Brain microvascular endothelial cell (primary cell): ENCODE results near the gene KRTAP4-16.

ENCODE experiments used
- DNase-seq: peaks from one replicate; pipeline ENCODE4 v3.0.0-alpha.2; 2020
- H3K27ac ChIP-seq: fragments of 250-450 bp; sonication (Bioruptor Pico); 2 replicates; pipeline ENCODE4 v1.5.1; 2020; ENCODE audit warnings: mild to moderate bottlenecking, moderate library complexity
- H3K27me3 ChIP-seq: fragments of 250-450 bp; sonication (Bioruptor Pico); replicated peaks from 2 replicates; pipeline ENCODE4 v1.5.1; 2020; ENCODE audit warnings: mild to moderate bottlenecking
- H3K36me3 ChIP-seq: fragments of 250-450 bp; sonication (Bioruptor Pico); replicated peaks from 2 replicates; pipeline ENCODE4 v1.5.1; 2020; ENCODE audit warnings: mild to moderate bottlenecking
- H3K4me3 ChIP-seq: 2 replicates; pipeline ENCODE4 v1.5.1; 2011; ENCODE audit warnings: low read depth, mild to moderate bottlenecking, control low read depth, low read length, moderate library complexity
- in situ Hi-C: cut with HindIII; loops from 2 replicates; pipeline ENCODE4 v1.10.0; 2017; ENCODE audit warnings: low sequenced_read_pairs, low pct_ligation_motif_present
- TF ChIP-seq, protein P1 (sequence below): IDR thresholded peaks from 2 replicates; pipeline ENCODE4 v1.5.1; 2011; ENCODE audit warnings: low read depth, mild to moderate bottlenecking, moderate library complexity, low read length, control low read depth, inconsistent platforms; ENCODE audit errors: missing control alignments

KRTAP4-16 gene

DNA sequence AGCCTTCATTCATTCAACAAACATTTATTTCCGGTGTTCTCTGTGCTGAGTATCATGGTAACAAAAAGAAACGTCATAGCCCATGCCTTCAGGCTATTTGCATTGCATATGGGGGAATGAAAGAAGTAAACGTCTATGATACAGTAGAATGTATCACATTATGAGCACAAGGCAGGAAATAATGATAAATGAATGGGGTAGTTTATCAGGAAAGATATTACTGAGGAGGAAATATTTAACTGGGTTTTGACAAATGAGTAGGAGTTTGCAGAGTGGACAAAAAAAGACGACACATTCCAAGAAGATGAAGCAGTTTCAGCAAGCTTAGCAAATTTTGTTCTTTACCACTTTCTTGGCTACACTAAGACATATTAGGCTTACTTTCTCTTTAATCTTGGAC lies 19.4 kb downstream of the KRTAP4-16 start:
- Histone ChIP-seq H3K27ac (no peak overlapping the region), H3K4me3 (no peak overlapping the region), H3K36me3 (no peaks in the 10 kb centered on the region), H3K27me3 (no peaks in the 10 kb centered on the region)
- in situ Hi-C loops: no loop called here
- DNase-seq: no peak
- TF ChIP-seq, protein P1, sequence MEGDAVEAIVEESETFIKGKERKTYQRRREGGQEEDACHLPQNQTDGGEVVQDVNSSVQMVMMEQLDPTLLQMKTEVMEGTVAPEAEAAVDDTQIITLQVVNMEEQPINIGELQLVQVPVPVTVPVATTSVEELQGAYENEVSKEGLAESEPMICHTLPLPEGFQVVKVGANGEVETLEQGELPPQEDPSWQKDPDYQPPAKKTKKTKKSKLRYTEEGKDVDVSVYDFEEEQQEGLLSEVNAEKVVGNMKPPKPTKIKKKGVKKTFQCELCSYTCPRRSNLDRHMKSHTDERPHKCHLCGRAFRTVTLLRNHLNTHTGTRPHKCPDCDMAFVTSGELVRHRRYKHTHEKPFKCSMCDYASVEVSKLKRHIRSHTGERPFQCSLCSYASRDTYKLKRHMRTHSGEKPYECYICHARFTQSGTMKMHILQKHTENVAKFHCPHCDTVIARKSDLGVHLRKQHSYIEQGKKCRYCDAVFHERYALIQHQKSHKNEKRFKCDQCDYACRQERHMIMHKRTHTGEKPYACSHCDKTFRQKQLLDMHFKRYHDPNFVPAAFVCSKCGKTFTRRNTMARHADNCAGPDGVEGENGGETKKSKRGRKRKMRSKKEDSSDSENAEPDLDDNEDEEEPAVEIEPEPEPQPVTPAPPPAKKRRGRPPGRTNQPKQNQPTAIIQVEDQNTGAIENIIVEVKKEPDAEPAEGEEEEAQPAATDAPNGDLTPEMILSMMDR: no peak

DNA sequence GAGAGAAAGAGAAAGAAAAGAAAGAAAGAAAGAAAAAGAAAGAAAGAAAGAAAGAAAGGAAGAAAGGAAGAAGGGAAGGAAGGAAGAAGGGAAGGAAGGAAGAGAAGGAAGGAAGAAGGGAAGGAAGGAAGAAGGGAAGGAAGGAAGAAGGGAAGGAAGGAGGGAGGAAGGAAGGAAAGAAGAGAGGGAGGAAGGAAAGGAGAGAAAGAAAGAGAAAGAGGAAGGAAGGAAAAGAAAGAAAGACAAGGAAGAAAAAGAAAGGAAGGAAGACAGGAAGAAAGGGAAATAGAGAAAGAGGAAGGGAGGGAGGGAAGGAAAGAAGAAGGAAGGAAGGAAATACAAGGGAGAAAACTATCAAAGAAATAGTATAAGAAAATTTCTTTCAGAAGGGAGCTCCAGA lies 25.2 kb downstream of the KRTAP4-16 start:
- TF ChIP-seq, protein P1: no peak
- in situ Hi-C loops: no loop called here

DNA sequence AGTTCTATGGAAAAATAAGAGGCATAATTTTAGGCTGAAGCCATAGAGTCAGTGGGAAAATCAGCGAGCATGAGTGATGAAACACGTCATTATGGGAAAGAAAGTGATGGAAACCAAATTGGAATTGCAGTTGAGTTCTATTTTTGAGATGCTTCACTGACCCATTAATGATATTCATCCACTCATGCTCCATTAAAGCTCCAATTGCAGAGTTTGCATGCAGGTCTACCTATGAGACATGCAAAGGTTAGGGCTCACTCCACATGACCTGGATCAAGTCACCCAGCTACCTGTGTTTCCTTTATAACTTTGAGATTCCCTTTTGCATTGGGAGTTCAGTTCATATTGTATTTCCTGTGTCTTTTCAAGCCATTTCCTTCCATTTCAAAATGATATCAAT lies 28.3 kb downstream of the KRTAP4-16 start:
- no peaks in the 10 kb centered on the region for H3K36me3 ChIP-seq
- no peak for DNase-seq
- in situ Hi-C loops: no loop called here
- H3K27me3 ChIP-seq: no peaks in the 10 kb centered on the region
- H3K27ac ChIP-seq: no peak overlapping the region
- no peak overlapping the region for H3K4me3 ChIP-seq
- TF ChIP-seq, protein P1: no peak

More for the DNA sequence above, 25.2 kb downstream of the KRTAP4-16 start:
- DNase-seq: no peak
- Histone ChIP-seq H3K27me3 (no peaks in the 10 kb centered on the region), H3K36me3 (no peaks in the 10 kb centered on the region), H3K27ac (no peak overlapping the region), H3K4me3 (no peak overlapping the region)

DNA sequence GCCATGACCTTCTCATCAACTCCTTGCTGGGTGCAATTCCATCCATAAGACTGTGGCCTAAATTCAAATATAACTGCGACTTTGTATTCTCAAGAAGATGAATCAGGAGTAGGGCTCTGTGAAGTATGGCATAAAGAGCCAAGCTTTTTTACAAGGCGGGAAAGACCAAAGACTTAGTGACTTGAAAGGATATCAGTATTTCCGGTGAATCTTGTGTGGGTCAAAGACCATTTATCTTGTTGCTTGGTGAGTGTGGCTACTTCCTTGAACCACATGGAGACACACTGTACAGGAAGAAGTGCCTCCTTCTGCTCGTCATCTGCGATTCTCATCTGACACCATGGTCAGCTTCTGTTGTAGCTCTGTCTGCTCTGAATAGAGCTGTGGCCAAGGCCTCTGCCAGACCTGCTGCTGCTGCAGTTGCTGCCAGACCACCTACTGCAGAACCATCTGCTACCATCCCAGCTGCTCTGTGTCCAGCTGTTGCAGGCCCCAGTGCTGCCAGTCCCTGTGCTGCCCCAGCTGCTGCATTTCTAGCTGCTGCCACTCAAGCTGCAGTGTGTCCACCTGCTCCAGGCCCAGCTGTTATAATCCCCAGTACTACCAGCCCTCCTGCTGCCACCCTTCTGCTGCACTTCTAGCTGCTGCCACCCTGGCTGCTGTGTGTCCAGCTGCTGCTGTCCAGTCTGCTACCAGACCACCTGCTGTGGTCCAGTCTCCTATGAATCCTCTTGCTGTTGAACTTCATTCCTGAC lies 30.2 kb downstream of the KRTAP4-16 start:
- Histone ChIP-seq H3K27me3 (no peaks in the 10 kb centered on the region), H3K4me3 (no peak overlapping the region), H3K27ac (no peak overlapping the region), H3K36me3 (no peaks in the 10 kb centered on the region)
- in situ Hi-C loops: no loop called here
- TF ChIP-seq, protein P1: no peak
- DNase-seq: no peak

DNA sequence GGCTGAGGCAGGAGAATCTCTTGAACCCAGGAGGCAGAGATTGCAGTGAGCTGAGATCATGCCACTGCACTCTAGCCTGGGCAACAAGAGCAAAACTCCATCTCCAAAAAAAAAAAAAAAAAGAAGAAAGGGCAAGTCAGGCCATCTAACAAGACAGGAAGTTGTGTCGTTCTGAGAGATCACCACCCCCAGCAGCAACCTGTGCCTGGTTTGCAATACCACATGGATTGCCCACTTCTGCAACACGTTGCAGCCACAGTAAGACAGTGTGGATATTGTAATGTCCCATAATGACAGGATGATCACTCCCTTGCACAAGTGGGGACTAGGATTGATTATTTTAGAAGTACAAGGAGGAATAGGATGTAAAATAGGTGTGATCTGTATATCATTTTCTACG lies 33.0 kb downstream of the KRTAP4-16 start:
- Histone ChIP-seq H3K27ac (no peak overlapping the region), H3K27me3 (no peaks in the 10 kb centered on the region), H3K36me3 (no peaks in the 10 kb centered on the region), H3K4me3 (no peak overlapping the region)
- in situ Hi-C loops: no loop called here
- TF ChIP-seq, protein P1: no peak
- DNase-seq: no peak

DNA sequence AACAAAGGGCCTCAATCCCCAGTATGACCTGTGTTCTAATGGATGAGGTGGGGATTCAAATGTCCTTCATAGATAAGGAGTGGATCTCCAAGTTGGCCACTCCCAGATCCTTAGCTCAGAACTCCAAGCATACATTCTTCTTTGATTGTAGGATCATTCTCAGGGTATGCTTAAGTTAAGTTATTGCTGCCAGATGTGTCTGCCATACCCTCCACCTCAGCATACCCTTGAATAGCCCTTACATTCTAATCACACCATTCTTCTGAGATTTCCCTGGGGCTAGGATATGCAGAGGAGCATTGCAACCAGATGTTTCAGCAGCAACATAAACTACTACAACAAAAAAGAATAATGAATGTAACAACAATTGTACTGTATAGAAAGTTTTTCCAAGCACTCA lies 34.7 kb downstream of the KRTAP4-16 start:
- TF ChIP-seq, protein P1: no peak
- H3K27ac ChIP-seq: no peak overlapping the region
- H3K4me3 ChIP-seq: no peak overlapping the region
- DNase-seq: no peak
- no peaks in the 10 kb centered on the region for H3K27me3 ChIP-seq
- in situ Hi-C loops: no loop called here
- no peaks in the 10 kb centered on the region for H3K36me3 ChIP-seq
